ENCODE measurements around the gene PGGT1B.
"Not testable (repeated sequence)": the region's sequence is repeated elsewhere in the genome, so short reads cannot be mapped to it uniquely, and the experiment has no call there.

Gene PGGT1B

DNA sequence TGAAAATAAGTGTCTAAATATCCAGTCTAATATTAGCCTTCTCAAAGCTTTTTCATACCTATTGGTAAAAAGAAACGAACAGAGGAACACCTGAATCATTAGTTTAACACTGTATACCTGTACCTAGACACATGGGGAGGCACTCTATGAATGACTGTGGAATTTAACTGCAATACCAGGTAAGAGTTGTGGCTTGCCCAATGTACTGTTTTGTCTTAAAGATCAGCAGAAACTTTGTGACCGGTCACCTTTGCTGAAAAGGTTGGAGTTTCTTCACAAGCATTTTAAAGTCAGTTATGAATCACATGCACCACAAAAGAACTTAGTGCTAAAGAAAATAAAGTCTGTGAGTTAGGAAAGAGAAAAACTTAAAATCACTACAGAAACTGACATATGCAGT is 2.4 kb downstream of the PGGT1B start:
- no peak for DNase-seq (ENCODE audit: low read depth in 2 of 2, low spot score in 1 of 2)

DNA sequence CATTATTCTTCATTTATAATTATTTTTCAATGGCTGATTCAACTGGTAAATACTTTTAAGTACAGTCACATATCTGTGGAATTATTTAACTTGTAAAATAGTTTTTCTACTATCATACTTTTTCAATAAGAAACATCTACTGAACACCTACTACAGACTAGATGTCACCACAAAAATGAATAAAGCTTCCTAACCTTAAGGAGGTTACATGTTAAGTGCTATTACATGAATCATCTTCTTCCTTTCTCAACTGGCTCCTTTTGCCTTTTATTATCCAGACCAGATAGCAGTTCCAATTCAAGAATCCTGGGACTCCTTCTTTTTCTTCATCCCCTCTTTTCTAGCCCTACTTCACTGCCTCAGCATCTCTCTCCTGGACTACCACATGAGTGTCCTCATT is 4.7 kb downstream of the PGGT1B start:
- no peak for DNase-seq (ENCODE audit: low read depth in 2 of 2, low spot score in 1 of 2)

DNA sequence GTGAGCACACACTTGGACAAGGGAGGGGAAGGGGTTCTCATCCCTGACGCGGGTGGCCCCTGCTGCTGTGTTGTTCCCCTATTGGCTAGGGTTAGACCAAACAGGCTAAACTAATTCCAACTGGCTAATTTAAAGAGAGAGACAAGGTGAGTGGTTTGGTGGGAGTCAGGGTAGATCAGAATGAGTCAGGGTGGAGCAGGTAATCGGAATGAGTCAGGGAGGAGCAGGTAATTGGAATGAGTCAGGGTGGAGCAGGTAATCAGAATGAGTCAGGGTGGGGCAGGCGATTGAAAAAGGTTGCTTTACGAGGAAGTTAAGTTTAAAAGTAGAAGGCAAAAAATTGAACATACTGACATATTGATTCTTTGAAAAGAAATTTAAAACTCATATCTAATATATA is 13.3 kb downstream of the PGGT1B start:
- not testable (repeated sequence) for DNase-seq (ENCODE audit: low read depth in 2 of 2, low spot score in 1 of 2)

DNA sequence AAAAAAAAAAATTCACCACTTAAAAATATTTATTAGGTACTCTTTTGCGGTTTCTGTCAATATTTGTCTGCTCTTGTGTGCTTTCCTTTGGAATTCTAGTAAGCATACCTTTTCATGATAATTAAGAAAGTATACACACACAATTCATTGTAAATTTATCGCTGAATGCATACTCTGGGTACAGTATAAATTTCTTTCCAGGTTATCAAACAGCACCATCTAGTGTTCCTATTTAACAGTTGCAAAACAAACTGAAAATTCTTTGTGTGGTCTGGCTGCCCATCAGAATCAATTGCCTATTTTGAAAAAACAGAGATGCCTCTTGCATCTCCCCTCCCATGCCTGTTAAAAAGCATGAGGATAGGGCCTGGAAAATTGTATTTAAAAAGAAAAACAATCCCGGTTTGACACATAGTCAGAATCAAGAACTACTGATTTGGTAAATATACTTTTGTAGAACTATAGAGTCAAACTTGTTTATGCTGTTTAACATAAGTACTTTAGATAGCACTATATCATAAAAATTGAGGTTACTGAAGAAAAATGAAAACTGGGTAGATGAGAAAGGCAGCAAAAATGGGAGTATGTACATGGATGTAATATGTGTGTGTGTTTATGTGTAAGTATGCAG is 16.2 kb downstream of the PGGT1B start:
- no peak for DNase-seq (ENCODE audit: low read depth in 2 of 2, low spot score in 1 of 2)

DNA sequence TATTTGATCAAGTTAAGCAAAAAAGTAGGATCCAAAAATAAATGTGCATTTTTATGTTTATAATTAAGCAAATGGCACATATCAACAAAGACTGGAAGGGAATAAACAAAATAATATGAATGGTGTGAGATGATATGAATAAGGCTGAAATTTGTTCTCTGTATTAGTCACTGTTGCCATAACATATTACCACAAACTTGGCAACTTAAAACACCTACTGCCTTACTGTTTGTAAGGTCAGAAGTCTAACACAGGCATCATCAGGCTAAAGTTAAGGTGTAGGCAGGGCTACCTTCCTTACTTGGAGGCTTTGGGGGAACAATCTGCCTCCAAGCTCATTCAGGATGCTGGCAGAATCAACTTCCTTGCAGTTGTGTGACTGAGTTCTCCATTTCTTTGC is 19.3 kb downstream of the PGGT1B start:
- no peak for DNase-seq (ENCODE audit: low read depth in 2 of 2, low spot score in 1 of 2)

DNA sequence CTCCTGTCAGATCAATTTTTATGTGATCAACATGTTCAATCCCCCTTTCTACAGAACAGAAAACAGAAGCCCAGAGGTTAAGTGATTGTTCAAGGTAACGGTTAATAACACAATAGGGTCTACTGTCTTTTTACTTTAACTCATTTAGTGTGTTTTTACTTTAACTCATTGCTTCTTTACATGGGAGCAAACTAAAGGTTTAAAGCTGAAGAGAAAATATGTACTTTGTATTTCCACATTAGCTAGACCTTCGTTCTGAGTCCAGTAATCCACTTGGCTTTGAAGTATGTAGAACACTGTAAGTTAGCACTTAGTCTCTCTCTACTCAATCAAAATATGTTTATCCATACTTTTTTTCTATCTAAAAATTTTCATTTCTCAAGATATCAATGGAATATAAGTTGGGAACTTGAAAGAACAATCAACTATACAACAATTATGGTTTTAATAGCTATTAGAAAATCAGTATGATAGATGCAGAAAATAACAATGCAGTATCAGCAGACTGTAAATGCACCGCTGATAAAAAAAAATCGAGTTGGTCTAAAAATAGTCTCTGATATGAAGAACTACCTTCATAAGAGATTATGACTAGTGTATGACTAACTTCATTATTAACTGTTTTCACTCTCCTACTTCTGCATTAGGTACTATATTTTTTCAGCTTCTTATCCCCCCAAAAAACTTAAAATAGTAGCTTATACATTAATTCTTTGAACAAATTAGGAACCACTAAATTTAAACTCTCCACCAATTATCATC is 20.6 kb downstream of the PGGT1B start:
- no peak for DNase-seq (ENCODE audit: low read depth in 2 of 2, low spot score in 1 of 2)

DNA sequence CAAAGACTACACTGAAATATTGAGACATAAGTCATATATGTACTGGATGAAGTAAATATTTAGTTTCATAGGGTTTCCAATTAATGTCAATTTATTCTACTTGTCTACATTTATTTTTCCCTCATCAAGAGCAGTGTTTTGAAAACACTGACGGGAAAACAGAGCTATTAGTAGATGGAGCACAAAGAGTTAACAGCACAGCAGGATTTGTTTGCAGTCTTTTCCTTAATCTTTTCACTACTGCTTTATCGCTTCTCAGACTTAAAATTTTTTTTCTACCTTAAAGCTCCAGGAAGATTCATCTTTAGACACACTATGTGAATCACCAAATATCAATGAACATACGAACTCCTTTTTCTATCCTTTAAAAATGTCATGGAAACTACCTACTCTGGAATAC is 25.6 kb downstream of the PGGT1B start:
- DNase-seq (ENCODE audit: low read depth in 2 of 2, low spot score in 1 of 2) = no peak

DNA sequence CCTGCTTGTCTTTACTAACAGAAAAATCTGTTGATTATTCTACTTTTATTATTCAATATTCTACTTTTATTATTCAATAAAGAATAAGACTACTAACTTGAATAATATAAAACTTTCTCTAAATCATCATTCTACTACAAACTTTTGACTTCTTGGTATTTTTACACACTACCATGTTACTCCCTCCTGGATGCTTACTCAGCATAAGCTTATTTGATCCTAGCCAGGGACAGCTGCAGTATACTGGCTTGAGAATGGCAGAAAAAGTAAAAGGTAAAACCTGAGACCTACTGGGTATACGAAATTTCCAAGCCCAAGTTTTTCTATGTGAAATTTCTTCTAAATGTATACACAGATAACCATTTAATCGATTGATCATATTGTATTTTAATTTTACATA is 26.1 kb downstream of the PGGT1B start:
- no peak for DNase-seq (ENCODE audit: low read depth in 2 of 2, low spot score in 1 of 2)

DNA sequence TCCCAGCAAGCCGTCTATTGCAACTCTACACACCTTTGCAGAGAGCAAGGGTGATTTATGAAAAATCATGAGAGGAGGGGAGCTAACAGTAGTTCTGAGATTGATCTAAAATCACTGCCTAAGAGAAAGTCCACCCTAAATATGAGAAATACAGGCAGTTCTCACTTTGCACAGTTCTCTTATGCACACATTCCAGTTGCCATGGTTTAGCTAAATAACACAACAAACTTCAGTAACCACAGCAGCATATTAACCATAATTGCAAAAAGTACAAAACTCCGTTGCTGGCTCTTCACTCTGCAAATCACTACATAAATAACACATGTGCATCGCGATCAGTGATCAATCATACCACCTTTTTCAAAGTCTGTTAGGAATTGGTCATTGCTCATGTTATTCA is 31.1 kb downstream of the PGGT1B start:
- DNase-seq (ENCODE audit: low read depth in 2 of 2, low spot score in 1 of 2) = no peak

DNA sequence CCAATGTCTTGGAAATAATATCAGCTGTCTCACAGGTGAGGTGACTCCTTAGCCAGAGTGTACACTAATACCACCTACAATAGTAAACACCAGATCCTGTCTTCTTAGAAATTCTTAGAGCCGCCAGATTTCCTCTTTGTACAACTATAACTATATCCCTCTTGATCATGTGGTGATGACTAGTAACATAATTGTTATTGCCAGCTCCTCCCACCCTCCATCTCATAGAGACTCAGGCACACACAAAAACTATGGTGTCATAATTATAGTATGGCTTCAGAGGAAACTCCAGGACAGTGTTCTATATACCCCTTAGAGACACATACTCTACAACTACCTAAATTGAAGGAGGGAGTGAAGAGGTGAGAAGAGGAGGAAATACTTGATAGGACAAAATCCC is 33.1 kb downstream of the PGGT1B start:
- DNase-seq (ENCODE audit: low read depth in 2 of 2, low spot score in 1 of 2) = no peak

DNA sequence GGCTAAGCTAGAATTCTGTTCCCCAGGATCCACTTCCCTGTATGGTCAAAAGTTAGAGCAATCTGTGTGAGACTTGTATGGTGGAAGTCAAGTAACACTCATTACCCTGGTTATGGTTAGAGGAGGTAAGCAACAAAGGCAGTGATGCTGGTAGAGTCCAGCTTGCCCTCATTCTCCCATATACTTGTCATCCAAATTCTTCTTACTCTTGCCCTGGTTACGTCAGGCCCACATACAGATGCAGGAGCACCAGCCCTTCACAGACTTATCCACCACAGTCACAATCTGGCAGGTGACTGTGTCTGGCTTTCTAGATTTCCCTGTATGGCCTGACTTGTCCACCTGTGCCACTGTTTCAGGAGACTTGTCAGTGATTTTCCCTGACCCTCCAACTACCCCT is 35.4 kb downstream of the PGGT1B start:
- no peak for DNase-seq (ENCODE audit: low read depth in 2 of 2, low spot score in 1 of 2)

DNA sequence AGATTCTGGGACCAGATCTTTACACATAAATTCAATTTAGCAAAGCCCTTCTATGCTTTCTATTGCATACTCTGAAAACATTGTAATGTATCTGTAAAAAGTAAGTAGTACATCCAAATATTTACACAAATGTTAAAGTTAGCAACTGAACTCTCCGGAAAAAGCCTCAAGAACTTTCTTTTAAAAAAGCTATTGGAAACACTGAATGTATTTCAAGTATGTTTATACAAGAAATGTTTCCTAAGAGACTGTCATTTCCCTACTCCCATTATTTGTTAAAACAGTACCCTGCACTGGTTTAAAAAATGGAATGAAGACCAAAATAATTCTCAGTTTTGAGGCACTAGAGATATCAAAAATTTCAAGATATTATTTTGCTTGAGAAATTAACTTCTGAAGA is 48.1 kb downstream of the PGGT1B start:
- DNase-seq (ENCODE audit: low read depth in 2 of 2, low spot score in 1 of 2) = no peak

DNA sequence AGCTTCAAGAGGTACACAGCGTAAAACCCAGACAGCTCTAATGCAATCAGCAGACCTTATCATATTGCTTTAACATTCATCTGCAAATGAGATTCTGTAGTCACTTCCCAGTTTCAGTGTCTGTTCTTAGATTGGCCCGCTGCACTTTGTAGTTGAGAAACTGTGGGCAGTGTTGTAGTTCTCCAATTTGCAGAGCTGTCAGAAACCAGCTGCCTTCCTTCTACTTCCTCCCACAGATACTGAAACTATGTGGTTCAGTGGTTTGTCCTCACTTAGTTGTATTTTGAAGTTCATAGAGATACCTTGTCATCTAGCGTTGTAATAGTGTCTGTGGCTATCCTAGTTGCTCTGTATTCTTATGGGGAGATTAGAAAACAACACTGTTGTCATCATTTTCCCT is 53.4 kb downstream of the PGGT1B start:
- DNase-seq (ENCODE audit: low read depth in 2 of 2, low spot score in 1 of 2) = no peak

DNA sequence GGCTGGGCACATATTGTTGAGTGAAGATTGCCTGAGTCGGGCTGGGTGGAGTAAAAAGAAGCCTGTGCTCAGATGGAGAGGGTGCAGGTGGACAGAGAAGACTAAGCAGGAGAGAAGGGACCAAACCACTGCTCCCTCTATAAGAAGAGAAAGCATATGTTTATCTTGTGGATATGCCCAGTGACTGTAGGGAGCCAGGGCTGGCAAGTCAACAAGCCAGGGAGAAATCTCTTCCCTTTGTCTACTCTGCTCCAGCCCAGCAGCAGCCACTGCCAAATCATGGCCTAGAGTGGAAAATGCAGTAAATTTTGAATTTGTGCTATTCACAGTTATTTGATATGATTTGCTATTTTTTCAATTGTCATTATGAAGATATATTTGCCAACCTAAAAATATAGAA is 59.7 kb downstream of the PGGT1B start:
- no peak for DNase-seq (ENCODE audit: low read depth in 2 of 2, low spot score in 1 of 2)

DNA sequence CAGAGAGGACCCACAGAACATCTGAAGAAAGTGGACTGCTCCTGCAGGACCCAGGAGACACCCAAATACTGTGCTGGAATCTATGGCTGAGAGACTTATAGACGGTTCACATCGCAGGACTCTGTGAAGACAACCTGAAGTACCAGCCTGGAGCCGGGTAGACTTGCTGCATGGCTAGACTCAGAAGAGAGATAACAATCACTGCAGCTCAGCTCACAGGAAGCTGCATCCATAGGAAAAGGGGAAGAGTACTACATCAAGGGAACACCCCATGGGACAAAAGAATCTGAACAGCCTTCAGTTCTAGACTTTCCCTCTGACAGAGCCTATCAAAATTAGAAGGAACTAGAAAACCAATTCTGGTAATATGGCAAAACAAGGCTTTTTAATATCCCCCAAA is 66.5 kb downstream of the PGGT1B start:
- no peak for DNase-seq (ENCODE audit: low read depth in 2 of 2, low spot score in 1 of 2)

DNA sequence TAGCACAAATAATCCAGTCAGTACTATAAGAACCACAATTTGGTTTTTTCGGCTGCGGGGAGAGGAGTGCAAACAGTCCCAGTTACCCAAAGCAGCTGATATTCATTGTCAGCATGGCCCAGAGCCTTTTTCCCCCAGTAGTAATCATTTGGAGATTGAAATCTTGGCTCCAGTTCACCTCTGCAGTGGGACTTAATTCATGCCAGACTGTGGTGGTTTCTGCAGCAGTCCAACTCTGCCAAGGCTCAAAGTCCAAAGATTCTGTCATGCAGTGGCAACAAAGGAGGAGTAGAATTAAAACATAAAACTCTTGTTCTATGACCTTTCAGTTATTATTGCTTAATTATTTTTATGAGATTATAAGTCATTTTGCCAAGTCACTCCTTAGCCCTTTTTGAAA is 68.0 kb downstream of the PGGT1B start:
- DNase-seq (ENCODE audit: low read depth in 2 of 2, low spot score in 1 of 2) = no peak

DNA sequence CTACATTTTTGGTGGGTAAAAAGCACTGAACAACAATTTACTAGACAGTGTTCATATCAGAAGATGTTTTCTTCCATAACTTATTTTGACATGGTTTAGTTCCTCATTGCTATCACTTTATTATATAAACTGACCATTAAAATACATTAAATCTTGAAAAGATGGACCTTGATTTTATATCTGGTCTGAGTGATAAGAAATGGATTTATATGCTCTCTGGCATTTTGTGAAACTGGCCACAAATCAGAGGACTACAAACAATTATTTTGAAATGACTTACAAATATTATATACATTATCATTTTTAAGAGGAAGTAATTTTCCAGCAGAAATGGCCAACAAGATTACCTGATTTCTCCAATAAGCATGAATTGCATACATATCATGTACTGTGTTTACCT is 69.4 kb downstream of the PGGT1B start:
- no peak for DNase-seq (ENCODE audit: low read depth in 2 of 2, low spot score in 1 of 2)

DNA sequence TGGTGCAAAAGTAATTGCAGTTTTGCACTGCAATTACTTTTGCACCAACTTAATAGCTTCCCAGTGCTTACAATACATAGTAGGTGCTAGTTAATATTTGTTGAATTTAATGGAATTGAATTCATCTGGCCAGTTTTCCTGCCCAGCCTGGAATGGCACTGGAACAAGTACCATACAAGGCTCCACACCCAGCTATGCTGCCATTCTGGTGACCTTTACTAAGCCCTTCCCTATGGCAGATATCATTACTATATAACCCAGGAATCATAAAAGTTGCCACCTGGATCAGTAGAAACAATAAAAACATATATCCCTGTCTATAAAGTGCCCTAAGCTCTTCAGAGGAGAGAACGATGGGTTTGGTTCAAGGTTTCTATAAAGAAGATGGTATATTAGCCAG is 70.6 kb downstream of the PGGT1B start:
- DNase-seq (ENCODE audit: low read depth in 2 of 2, low spot score in 1 of 2) = no peak

DNA sequence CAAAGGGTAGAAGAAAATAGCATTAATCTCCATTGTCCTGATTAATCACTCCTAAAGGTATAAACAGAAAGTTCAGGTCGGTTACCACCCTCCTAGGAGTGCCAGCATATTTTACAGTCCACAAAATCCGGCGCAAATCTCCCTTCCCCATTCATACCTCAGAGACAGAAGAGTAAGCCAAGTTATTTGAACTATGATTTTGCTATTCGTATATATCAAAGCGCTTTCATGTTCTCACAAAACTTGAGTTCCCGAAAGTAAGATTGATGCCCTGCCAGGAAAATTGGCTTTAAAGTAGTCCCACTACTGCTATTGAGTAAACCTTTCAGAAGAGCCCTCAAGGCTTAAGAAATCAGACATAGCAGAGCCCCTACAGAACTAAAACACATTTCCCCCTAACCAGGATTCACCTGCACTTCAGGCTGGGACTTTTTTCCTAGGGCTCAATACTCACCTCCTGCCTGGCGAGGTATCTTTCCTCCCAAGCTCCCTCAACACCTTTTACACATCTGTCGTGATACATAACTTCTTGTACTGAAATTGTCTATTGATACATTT is 71.1 kb downstream of the PGGT1B start:
- DNase-seq (ENCODE audit: low read depth in 2 of 2, low spot score in 1 of 2) = no peak

DNA sequence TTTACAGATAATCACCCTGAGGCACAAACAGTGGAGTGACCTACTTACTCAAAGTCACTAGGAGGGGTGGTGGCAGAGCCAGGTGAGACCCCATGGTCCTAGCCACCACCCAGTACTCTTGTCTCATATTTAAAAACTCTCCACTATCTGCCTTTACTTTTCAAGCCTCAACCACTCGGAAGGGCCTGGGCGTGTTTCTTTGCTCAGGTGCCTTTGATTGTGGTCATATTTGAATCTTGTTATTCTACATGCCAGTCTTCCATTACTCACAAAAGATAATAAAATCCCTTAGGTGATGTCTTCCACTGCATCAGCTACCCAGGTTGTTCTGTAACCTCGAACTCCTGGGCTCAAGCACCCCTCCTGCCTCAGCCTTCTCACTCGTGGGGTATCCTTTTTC is 72.3 kb downstream of the PGGT1B start:
- no peak for DNase-seq (ENCODE audit: low read depth in 2 of 2, low spot score in 1 of 2)

DNA sequence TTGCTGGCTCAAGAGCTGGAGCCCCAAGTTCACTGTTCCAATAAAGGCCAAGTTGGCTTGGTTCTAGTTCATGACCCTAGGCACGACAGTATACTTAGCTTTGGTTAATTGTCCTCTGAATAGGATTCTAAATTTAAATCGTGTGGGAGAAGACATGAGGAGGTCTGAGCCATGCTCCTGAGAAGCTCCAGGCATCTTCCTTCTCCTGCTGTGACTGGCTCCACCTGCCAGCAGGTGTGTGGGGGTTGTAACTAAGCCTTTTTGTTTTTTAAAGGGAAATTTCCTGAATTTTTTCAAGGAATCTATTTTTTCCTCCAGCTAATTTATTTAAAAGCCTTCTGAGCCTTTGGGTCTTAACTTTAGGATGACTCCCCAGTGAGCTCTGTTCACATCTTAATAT is 72.8 kb downstream of the PGGT1B start:
- no peak for DNase-seq (ENCODE audit: low read depth in 2 of 2, low spot score in 1 of 2)

DNA sequence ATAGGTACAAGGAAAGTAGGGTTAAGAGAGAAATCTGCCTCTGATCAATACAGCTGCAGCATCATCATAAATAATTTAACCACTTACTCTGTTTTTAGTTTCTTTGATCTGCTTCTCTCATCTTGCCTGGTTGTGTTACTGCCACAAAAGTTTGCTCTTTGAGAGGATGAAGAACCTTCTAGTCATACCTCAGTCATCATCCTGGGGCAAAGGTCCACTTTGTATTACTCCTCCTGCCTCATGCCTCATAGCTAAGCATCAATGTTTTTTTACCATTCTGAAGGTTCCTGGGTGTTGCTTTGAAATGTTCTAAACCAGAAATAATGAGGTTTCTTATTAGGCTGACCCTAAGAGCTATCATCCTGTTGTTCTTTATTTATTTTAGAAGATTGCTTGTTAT is 75.9 kb downstream of the PGGT1B start:
- DNase-seq (ENCODE audit: low read depth in 2 of 2, low spot score in 1 of 2) = no peak

DNA sequence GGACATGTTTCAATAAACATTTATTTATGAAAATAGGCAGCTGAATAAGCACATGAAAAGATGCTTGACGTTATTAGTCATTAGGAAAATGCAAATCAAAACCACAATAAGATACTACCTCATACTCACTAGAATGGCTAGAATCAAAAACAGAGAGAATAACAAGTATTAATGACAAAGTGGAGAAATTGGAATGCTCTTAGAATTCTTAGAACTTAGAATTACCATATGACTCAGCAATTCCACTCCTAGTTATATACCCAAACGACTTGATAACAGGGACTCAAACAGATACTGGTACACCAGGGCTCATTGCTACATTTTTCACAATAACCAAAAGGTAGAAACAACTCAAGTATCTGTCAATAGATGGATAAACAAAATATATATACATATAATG is 77.9 kb downstream of the PGGT1B start:
- DNase-seq (ENCODE audit: low read depth in 2 of 2, low spot score in 1 of 2) = no peak
